Measurements from ENCODE around the gene PARVA.

PARVA gene

DNA sequence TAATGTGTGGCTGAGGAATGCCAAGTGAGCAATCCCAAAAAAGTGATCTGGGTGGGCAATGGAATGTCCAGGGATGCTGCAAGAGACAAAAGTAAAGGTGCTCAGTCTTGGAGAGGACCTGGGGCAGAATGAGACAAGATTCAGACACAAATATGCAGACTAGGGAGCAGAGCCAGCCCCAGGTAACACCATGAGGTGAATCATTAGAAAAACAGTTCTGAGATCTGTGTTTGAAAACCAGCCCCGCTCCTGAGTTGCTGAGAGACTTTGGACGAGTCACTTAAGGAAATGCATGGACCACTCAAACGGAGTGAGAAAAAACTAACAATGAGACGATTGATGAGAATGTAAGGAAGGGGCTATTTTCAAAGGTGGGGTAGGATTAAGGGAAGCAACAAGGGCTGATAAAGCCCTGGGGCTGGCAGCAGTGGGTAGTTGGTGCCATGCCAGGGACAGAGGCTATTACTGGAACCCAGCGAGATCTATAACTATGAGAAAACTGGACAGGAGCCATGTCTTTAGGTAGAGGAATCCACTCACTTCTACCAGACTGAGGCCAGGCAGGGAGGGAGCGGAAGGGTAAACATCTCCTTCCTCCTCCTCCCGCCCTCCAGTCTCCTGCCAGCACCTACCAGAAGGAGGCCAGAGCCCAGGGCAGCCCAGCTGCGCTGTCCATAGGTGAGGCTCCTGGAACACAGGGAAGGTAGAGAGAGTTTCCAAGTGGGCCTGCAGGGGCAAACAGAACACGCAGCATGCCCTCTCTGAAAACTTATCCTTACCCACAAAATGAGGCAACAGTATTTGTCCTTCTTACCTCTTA, 166.4 kb downstream of the PARVA start:
- no peak overlapping the region for H3K4me3 ChIP-seq (ENCODE audit: low read depth, low read length)
- TF ChIP-seq, protein P1, sequence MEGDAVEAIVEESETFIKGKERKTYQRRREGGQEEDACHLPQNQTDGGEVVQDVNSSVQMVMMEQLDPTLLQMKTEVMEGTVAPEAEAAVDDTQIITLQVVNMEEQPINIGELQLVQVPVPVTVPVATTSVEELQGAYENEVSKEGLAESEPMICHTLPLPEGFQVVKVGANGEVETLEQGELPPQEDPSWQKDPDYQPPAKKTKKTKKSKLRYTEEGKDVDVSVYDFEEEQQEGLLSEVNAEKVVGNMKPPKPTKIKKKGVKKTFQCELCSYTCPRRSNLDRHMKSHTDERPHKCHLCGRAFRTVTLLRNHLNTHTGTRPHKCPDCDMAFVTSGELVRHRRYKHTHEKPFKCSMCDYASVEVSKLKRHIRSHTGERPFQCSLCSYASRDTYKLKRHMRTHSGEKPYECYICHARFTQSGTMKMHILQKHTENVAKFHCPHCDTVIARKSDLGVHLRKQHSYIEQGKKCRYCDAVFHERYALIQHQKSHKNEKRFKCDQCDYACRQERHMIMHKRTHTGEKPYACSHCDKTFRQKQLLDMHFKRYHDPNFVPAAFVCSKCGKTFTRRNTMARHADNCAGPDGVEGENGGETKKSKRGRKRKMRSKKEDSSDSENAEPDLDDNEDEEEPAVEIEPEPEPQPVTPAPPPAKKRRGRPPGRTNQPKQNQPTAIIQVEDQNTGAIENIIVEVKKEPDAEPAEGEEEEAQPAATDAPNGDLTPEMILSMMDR (IDR thresholded peaks at IDR 0.05; ENCODE audit: low read depth, low read length, missing control alignments): no peak
- H3K36me3 ChIP-seq (replicated peaks): no peaks in the 10 kb centered on the region
- in situ Hi-C loops (cut with HindIII; ENCODE audit: low pct_ligation_motif_present, low sequenced_read_pairs): no loop called here
- DNase-seq: no peak
- no peaks in the 10 kb centered on the region for H3K27me3 ChIP-seq (replicated peaks)
- H3K27ac ChIP-seq: no peak overlapping the region

DNA sequence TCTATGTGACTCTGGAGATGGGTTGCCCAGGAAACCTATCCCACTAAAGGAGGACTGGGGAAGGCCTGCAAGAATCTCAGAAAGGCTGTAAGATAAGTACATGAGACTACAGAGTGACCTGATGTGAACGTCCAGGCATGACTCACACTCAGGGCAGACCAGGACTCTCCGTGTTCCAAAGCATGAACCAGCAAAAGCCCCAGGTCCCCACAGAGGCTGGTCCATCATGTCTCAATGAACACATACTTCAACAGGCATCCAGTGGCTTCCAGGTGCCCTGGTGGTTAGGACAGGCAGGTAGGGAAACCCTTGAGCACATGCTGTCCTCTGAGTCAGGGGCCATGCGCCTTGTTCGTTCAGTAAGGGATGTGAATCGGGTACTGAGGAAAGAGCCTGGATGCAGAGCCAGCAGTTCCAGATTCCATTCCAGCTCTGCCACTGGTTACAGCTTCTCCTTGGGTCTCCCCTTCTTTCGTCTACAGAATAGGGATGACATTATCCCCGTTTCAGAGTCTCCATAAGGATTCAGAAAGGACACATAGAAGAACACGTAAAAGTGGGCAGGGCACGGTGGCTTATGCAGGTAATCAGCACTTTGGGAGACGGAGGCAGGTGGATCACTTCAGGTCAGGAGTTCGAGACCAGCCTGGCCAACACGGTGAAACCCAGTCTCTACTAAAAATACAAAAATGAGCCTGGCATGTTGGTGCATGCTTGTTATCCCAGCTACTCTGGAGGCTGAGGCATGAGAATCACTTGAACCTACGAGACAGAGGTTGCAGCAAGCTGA, 167.8 kb downstream of the PARVA start:
- TF ChIP-seq, protein P1 (IDR thresholded peaks at IDR 0.05; ENCODE audit: low read depth, low read length, missing control alignments): no peak
- in situ Hi-C loops (cut with HindIII; ENCODE audit: low pct_ligation_motif_present, low sequenced_read_pairs): no loop called here
- H3K27ac ChIP-seq: no peak overlapping the region
- no peaks in the 10 kb centered on the region for H3K27me3 ChIP-seq (replicated peaks)
- no peak overlapping the region for H3K4me3 ChIP-seq (ENCODE audit: low read depth, low read length)
- no peaks in the 10 kb centered on the region for H3K36me3 ChIP-seq (replicated peaks)
- peak; percentile 47 for DNase-seq

DNA sequence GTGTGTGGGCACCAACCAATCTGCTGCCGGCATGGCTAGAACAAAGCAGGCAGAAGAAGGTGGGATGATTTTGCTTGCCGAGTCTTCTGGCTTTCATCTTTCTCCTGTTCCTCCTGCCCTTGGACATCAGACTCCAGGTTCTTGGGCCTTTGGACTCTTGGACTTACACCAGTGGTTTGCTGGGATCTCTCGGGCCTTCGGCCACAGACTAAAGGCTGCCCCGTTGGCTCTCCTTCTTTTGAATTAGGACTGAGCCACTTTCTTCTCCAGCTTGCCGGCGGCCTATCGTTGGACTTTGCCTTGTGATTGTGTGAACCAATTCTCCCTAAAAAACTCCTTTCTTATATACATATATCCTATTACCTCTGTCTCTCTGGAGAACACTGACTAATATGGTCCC, 168.8 kb downstream of the PARVA start:
- Histone ChIP-seq H3K36me3 (replicated peaks) (no peaks in the 10 kb centered on the region), H3K27me3 (replicated peaks) (no peaks in the 10 kb centered on the region), H3K27ac (no peak overlapping the region), H3K4me3 (ENCODE audit: low read depth, low read length) (no peak overlapping the region)
- in situ Hi-C loops (cut with HindIII; ENCODE audit: low pct_ligation_motif_present, low sequenced_read_pairs): no loop called here
- no peak for DNase-seq
- TF ChIP-seq, protein P1 (IDR thresholded peaks at IDR 0.05; ENCODE audit: low read depth, low read length, missing control alignments): no peak

DNA sequence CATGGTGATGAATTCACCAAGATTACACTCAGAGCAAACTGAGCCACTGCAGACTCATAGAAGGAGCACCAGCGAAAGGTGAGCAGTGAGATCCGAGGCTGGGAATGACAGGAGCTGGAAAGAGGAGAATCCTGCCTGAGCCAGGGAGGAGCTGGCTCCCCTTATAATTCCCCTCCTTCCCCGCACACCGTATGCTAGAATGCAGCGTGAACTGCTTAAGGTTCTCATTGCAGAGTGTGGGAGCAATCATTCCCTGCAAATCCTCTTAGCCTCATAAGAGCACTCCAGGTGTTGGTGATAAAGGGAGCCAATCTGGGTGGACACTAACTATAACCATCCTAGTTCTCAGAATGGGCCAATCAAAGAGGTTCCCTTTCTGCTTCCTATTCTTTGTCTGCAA, 169.3 kb downstream of the PARVA start:
- DNase-seq: no peak
- in situ Hi-C loops (cut with HindIII; ENCODE audit: low pct_ligation_motif_present, low sequenced_read_pairs): no loop called here
- H3K27me3 ChIP-seq (replicated peaks): no peaks in the 10 kb centered on the region
- TF ChIP-seq, protein P1 (IDR thresholded peaks at IDR 0.05; ENCODE audit: low read depth, low read length, missing control alignments): no peak
- no peaks in the 10 kb centered on the region for H3K36me3 ChIP-seq (replicated peaks)
- no peak overlapping the region for H3K27ac ChIP-seq
- H3K4me3 ChIP-seq (ENCODE audit: low read depth, low read length): no peak overlapping the region

DNA sequence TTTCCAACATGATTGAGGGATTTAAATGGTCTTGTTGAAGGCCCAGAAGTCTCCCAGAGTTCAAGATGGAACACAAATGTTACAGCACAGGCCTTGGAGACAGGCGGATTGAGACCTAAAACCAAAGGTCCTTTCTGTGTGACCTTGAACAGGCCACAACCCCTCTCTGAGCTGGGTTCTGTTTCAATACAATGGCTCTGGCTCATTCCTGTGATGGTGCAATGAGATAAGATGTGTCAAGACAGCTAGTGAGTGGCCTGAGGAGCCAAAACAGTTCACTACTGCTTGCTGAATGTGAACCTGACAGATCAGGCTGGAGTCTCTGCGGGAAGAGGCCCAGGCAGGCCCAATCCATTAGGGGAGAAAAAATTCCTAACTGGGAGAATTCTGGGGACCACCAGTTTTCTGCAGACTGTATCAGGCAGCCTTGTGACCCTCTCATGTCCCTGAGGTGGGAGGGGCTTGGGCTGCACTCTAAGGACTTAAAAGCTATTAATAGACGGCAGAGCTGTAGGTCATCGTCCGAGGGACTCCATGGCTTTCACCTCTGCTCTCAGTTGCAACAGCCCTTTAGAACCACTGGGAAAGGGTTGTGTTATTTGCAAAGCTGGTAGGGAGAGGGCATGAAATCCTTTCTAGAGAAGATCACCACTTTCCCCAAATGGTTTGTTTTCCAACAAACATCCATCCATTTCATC, 170.7 kb downstream of the PARVA start:
- in situ Hi-C loops (cut with HindIII; ENCODE audit: low pct_ligation_motif_present, low sequenced_read_pairs): no loop called here
- Histone ChIP-seq H3K27ac (no peak overlapping the region), H3K27me3 (replicated peaks) (no peaks in the 10 kb centered on the region), H3K4me3 (ENCODE audit: low read depth, low read length) (no peak overlapping the region), H3K36me3 (replicated peaks) (no peaks in the 10 kb centered on the region)
- TF ChIP-seq, protein P1 (IDR thresholded peaks at IDR 0.05; ENCODE audit: low read depth, low read length, missing control alignments): no peak
- no peak for DNase-seq

All from brain microvascular endothelial cell (primary cell).